Fibroblast of gingiva (primary cell): ENCODE results near the gene GRM4.

Experiments
- DNase-seq: peaks from one replicate; pipeline ENCODE4 v3.0.0-alpha.2; 2011; ENCODE audit warnings: low read depth

Gene GRM4

GRCh38 chr6:33994472-33995308 is 151.2 kb downstream of the GRM4 start:
- DNase-seq, result no peak

- DNase-seq, result no peak
Observed at GRCh38 chr6:33993653-33994471, 152.0 kb downstream of the GRM4 start.

GRCh38 chr6:33993091-33993490 is 152.8 kb downstream of the GRM4 start:
- DNase-seq, result no peak

GRCh38 chr6:33992191-33992590 is 153.7 kb downstream of the GRM4 start:
- no peak for DNase-seq

GRCh38 chr6:33991610-33992009 is 154.3 kb downstream of the GRM4 start:
- no peak for DNase-seq

- no peak for DNase-seq
Observed at GRCh38 chr6:33990061-33990541, 155.8 kb downstream of the GRM4 start.

GRCh38 chr6:33989016-33989854 is 156.7 kb downstream of the GRM4 start:
- no peak for DNase-seq

- DNase-seq, result no peak
Observed at GRCh38 chr6:33988121-33989015, 157.5 kb downstream of the GRM4 start.

GRCh38 chr6:33987531-33988021 is 158.3 kb downstream of the GRM4 start:
- DNase-seq, result no peak

- no peak for DNase-seq
Observed at GRCh38 chr6:33985947-33986346, 159.9 kb downstream of the GRM4 start.

- DNase-seq, result no peak
Observed at GRCh38 chr6:33985313-33985751, 160.6 kb downstream of the GRM4 start.

- no peak for DNase-seq
Observed at GRCh38 chr6:33984466-33985312, 161.2 kb downstream of the GRM4 start.

GRCh38 chr6:33983721-33984465 is 162.0 kb downstream of the GRM4 start:
- no peak for DNase-seq

- no peak for DNase-seq
Observed at GRCh38 chr6:33983109-33983716, 162.7 kb downstream of the GRM4 start.

GRCh38 chr6:33981861-33982260 is 164.0 kb downstream of the GRM4 start:
- no peak for DNase-seq

GRCh38 chr6:33981421-33981820 is 164.5 kb downstream of the GRM4 start:
- DNase-seq, result no peak

GRCh38 chr6:33980176-33981175 is 165.4 kb downstream of the GRM4 start:
- DNase-seq, result no peak
